Renal pelvis (tissue), 4 donors: ENCODE results near the gene CETP. TPM values are rescaled to one million over a fixed set of nuclear protein-coding genes. Genes with fewer than 3 reads are reported as not detected.
A peak's percentile ranks its signal among the peaks of the same experiment; 100 is the strongest.
"Not testable (repeated sequence)": the region's sequence is repeated elsewhere in the genome, so short reads cannot be mapped to it uniquely, and the experiment has no call there.

Experiments used
- DNase-seq: peaks from one replicate; pipeline ENCODE4 v3.0.0-alpha.2; 2013
- polyA plus RNA-seq, 3 donors: library from polyadenylated mRNA; unstranded; fragments of 120-200 nt; gene quantifications; one replicate each; pipeline ENCODE4 v1.2.1, GENCODE V29; 2013; ENCODE audit not compliant: insufficient read length in 3 of 3

CETP gene
- polyA plus RNA-seq, 3 donors = 10.2 to 12.1 (median 10.5) TPM

DNA sequence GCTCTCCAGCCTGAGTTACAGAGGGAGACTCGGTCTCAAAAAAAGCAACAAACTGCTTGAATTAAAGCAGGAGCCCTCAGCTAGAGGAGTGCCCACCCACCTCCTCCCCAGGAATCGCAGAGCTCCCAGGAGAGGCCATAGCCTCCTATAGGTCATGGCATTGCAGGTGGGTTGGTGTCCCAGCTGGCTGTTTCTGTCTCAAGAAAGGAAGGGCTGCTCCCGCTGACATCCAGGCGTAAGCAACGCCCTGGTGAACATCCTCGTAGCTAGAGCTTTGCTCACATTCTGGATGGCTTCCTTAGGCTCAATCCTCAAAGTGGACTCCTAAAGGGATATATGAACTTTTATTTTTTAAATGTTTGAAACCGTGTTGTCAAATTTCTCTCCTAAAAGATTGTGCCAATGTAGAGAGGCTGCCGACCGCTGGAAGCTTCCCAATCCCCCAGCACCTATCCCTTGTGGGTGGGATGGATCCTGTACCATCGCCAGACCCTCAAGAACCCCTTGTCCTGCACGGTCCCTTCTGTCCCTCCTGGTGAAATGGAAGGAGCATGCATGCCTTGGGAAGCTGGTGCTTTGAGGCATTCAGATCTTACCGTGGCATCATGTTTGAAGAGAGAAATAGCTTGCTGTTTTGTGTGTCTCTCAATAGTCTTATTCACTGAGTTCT lies 33.5 kb downstream of the CETP start:
- no peak for DNase-seq

DNA sequence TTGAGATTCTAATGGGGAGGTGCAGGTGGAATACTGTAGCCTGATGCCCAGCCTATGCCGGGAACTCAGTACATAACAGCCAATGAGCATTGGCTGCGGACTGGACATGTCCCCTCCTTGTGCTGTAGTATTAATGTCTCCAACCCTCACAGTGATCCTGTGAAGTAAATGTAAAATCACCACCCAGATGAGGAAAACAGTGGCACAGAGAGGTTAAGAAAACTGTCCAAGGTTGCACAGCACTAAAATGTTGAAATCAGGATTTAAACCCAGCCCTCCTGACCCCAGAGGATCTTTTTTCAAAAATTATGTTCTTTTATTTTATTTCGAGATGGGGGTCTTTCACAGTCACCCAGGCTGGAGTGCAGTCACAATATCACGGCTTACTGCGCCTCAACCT lies 35.5 kb downstream of the CETP start:
- DNase-seq = no peak

DNA sequence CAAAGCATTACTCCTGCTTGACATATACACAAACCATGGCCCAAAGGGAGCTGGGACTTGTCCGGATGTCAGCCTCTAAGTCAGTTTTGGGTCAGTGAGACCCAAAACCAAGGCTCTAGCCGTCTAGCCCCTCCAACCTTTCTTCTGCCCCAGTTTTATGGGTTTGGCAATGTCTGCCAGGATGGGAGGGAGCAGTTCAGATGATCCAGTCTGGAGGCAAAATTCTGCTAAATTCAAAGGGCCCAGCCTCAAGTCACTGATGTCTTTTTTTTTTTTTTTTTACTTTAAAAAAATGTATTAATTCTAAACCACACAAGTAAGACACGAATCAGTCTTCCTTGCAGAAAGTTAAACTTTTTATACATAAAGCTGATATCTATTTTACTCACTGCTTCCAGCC lies 36.2 kb downstream of the CETP start:
- no peak for DNase-seq

DNA sequence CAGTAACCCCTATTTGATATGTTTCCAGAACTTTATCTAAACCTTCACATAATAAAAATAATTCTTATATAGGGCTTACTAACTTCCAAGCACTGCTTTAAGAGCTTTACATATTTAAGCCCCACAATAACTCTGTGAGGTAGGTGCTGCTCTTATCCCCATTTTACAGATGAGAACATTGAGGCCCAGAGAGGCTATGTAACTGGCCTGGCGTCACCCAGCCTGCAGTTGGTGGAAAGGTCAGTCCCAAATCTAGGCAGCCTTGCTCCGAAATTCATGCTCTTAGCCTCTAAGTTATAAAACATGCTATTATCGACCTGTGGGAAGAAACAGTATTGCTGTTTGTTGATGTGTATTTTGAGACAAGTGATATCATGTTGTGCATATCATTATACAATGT lies 36.6 kb downstream of the CETP start:
- DNase-seq = no peak

DNA sequence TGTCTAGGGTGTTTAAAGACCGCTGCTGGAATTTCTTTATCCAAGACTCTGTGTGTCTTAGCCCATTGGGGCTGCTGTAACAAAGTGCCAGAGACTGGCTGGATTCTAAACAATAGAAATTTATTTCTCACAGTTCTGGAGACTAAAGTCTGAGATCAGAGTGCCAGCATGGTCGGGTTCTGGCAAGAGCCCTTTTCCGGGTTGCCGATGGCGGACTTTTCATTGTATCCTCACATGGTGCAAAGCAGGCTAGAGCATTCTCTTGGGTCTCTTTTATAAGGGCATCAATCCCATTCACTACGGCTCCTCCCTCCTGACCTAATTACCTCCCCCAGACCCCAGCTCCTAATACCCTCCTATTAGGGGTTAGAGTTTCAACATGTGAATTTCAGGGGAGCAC lies 37.1 kb downstream of the CETP start:
- DNase-seq = no peak

DNA sequence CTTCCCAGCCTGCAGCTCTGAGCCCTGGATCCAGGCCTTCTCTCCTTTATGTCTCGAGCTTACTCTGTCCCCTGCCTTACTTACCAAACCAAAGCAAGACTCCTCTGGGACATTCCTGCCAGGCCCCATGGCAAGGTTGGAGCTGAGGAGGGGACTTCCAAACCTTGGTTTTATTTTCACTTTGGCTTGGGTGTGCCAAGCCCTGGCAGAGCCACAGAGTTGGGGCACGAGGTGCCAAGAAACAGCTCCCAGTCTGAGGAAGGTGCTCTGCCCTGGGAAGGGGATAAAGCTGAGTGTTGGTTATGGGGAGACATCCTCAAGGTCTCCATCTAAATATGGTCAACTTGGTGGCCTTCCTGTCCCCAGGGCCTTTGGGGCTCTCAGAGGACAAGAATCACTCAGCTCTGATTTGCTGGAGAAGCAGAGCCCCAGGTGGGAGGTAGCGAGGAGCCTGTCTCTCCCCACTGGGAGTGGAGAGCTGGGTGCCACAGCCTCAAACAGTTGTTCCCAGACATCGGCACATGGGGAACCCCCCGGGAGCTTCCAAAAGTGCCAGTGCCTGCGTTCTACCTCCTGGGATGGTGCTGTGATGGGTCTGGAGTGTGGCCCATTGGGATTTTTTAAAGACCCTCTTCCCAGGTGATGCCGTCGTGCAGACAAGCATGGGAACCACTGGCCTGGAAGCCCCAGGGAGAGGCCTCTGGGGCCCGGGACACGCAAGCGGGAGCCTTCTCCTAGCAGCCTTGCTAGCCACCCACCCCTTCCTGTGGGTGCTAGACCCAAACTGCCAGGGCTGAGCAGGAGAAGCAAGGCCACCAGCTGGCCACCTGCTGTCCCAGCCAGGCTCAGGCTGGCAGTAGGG lies 37.9 kb downstream of the CETP start:
- no peak for DNase-seq

DNA sequence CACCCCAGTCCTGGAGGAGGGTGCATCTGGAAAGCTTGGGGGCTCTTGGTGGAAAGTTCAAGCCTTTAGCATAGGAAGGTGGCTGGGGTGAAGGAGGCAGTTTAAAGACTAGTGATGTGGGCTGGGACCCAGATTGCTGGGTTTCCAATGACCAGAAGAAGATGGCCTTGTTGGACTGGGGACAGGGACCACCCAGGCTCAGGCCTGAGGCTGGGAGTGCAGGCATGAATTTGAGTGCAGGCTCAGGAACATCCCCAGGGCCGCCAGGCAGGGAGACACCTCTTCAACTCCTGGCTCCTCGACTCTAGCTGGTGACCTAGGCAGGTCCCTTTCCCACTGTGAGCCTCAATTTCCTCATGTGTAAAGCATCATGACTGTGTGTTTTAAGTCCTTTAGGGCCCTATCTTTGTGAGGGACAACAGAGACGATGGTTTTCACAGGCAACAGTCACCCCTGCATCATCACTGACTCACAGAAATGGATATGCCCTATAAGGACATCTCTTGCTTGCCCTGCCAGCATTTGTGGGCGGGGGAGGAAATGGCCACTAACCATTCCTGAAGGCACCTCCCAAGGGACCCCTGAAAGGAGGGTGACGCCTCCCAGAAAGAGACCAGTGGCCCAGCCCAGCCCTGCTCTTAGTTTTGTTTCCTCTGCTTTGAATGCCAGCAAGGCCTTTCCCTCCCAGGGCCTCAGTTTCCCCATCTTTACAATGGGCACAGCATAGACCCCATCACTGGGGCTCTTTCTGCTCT lies 38.7 kb downstream of the CETP start:
- DNase-seq = no peak

DNA sequence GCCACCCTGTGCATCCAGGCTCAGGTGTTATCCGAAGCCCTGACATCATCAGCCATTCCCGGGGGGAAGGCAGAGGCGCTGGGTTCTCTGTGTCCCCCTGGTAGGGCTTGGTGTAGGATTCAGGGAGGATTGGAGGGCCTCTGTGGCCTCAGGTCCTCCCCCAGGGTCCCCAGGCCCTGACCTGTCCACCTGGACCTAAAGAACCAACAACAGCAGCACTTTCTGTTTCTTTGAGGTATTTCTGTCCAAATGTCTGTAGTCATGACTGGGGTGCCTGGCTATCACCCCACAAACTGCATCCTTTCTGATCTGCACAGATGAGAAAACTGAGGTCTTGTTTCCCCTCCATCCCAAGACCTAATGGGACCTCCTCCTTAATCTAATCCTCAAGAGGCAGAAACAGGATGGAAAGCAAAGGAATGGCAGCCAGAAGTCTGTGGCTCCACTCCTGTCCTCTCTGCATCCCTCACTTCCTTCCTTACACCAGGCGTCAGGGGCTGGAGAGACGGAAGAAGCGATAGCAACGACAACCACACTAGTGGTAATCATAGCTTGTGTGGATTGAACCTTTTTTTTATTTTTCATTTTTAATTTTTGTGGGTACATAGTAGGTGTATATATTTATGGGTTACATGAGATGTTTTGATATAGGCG lies 39.4 kb downstream of the CETP start:
- no peak for DNase-seq

DNA sequence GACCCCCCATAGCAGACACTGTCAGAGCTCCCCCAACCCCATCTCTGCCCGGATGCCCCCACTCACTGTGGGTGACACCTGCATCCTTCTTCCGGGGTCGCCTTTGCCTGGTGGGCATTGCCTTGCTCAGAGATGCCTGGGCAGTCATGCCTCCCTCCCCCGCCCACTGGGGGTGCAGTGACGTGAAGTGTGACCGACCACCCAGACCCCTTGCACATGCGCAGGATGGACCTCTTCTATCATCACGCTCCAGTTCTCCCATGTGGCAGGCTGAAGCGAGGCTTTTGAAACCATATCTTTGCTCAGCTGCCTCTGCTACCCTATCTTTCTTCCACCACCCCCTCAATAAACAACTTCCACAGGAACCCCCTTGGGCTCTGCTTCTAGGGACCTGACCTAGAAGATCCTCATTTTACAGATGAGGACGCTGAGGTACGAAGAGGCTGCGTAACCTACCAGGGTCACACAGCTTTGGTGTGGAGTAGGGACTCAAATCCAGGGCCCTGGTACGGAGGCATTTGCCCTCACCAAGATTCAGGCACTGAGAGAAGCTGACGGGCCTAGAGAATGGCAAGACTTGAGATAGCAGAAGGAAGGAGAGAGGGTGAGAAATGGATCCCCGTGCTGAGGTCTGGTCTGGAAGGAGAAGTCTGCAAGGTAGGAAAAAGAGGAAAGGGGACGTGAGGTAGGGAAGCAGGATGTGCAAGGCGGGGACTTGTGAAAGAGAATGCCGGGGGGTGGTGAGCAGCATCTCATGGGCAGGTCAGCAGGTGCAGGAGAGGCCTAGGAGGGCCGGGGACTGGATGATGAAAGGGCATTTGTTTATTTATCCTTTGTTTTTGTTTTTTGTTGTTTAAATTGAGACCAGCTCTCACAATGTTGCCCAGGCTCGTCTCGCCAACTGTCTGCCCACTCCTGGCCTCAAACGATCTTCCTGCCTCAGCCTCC lies 42.0 kb downstream of the CETP start:
- peak; percentile 33 for DNase-seq

DNA sequence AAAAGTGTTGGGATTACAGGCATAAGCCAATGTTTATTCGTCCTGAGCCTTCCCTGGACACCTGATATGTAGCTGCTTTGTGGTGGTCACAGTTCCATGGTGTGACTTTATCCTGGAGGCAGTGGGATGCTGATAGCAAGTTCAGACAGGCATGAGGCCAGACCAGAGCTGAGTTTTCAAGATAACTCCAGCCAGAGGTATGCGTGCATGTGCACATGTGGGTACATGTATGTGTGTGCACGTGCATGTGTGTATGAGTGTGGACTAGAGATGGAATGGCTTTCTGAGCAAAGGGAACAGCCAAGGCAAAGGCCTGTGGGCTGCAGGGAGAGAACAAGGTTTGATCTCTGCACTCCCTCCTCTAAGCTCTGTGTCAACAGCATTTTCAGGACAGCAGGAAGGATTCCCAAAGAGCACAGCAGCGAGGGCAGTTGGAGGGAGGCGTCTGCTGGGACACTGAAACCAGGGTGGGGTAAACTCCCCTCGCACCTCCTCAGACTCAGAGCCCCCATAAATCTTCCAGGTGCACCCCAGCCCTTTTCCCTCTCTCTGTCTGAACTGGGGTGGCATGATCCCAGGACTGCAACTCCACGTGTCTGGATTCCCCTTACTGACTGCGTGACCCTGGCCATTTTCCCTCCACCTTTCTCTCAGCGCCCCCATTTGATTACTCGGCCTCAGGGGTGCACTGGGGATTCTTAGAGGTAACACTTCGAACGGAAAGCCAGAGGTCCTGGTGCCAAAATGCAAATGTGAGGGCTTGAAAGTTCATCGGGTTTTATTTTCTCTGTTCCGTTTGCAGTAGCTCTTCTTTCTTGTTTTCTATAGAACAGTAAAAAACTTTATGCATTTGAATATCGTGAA lies 42.9 kb downstream of the CETP start:
- DNase-seq = no peak

DNA sequence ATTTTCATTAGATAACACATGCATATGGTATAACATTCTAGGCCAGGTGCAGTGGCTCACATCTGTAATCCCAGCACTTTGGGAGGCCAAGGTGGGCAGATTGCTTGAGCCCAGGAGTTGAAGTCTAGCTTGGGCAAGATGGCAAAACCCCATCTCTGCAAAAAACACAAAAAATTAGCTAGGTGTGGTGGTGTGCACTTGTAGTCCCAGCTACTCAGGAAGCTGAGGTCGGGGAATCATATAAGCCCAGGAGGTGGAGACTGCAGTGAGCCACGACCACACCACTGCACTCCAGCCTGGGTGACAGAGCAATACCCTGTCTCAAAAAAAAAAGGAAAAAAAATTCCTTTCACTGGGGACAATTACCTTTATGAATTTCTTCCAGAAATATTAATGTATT lies 43.8 kb downstream of the CETP start:
- not testable (repeated sequence) for DNase-seq

DNA sequence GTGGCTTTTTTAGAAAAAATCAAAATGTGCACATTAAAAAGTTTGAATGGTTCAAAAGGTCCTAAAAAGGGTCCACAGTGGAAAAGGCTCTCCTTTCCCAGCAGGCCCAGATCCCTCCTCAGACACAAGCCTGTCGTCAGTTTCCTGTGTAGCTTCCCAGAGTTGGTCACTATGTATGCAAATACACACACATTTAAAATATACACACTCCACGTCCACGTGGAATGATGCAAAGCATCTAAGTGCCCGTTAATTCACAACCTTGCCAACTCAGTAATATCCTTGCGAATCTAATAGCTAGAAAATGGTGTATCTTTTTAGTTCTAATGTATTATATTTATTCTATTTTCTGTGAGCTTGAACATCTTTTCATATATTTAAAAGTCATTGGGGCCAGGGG lies 45.3 kb downstream of the CETP start:
- DNase-seq = no peak

DNA sequence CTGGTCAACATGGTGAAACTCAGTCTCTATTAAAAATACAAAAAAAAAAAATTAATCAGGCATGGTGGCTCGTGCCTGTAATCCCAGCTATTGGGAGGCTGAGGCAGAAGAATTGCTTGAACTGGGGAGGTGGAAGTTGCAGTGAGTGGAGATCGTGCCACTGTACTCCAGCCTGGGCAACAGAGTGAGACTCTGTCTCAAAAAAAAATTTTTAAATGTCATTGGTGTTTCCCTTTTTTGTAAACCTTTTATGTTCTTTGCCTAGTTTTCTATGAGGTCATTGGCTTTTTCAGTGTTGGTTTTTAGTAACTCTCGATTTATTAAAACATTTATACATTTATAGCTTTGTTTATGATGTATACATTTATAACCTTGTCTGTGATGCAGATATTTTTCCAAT lies 45.8 kb downstream of the CETP start:
- DNase-seq = no peak

DNA sequence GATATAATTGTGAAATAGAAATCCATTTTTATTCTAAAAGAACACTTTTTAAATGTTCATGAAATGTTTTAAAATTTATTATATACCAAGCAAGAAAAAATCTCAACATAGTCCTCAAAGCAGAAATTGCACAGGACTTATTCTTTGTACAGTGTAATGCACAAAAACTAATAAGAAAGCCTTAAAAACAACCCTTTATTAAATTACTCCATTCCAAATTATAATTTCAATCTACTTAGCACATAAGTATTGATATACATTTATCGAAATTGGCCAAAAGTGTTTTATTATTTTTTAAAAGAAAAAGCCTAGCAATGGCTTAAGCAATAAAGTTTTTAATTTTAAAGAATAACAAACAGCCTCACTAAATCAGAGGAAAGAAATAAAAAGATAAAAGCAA lies 46.7 kb downstream of the CETP start:
- DNase-seq = no peak

DNA sequence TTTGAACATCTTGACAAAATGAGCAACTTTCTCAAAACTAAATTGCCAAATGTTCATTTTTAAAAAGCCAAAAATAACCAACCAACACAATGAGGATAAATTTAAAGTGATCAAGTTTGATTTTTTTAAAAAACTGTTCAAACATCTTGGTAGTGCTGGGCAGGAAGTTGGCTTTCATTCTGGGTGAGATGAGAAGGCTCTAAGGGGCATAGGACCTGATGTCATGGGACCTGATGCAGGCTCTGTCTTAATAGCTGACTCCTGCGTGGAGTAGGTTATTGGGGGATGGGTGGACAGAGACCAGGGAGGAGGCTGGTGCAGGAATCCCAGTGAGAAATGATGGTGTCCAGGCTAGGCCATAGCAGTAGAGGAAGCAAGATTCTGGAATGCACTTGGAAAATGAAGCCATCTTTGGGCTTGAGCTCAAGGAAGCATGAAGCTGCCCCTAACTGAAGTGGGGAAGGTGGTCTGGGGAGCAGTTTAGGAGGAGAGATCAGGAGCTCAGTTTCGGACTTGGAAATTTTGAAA lies 48.0 kb downstream of the CETP start:
- no peak for DNase-seq

DNA sequence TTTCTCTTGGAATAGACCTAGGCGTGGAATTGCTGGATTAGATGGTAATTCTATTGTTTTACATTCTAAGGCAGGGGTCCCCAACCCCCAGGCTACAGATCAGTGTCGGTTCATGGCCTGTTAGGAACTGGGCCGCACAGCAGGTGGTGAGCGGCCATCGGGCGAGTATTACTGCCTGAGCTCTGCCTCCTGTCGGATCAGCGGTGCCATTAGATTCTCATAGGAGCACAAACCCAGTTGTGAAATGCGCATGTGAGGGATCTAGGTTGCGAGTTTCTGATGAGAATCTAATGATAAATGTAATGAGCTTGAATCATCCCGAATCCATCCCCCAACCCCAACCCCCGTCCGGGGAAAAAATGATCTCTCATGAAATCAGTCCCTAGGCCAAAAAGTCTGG lies 50.6 kb downstream of the CETP start:
- DNase-seq = no peak

DNA sequence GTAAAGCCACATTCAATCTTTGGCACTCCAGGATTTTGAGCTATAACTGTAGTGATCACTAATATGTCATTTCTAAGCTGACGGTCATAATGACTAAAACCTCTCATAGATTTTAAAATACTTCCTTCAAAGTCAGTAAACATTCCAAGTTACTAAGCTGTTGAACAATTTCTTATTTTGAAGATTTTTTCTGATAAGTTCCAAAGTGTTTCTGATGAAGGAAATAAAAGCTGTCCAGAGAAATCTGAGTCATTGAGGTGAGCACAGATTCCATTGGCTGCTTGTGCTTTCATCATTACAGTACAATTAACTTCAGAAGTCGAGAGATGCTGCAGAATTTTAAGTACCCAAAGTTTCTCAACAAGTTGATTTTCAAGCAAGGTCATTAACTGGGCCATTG lies 51.5 kb downstream of the CETP start:
- DNase-seq = no peak

DNA sequence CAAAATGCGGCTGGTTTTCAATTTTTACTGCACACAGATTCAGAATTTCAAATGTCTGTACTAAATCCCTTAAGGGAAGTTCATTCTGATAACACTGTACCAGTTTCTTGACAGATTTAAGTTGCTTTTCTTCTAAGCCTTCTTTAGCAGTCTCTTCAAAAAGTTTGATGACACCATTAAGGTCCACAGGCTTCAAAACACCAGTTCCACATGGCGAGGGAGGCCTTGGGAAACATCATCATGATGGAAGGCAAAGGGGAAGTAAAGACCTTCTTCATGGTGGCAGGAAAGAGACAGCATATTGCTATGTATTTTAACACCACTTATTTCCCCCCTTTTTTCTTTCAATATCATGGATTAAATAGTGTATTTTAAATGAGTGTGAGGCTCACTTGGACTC lies 52.2 kb downstream of the CETP start:
- DNase-seq = no peak

DNA sequence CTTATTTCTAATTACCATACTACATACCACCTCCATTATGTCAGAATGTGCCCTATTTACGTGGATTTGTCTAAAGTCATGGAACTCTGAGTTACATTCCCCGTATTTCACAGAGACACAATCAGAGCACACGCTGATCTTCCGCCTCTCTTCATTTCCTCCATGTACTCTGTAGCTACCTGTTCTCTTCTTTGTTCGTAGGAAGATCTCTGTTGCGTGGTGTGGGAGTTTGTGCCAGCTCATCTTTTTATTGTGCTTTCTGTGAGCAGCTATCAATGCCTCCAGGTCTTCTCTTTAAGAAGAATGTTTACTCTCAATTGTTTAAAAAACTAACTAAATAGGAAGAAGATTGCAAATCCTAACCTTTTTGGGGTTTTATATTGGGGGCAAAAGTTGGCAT lies 54.6 kb downstream of the CETP start:
- DNase-seq = no peak

DNA sequence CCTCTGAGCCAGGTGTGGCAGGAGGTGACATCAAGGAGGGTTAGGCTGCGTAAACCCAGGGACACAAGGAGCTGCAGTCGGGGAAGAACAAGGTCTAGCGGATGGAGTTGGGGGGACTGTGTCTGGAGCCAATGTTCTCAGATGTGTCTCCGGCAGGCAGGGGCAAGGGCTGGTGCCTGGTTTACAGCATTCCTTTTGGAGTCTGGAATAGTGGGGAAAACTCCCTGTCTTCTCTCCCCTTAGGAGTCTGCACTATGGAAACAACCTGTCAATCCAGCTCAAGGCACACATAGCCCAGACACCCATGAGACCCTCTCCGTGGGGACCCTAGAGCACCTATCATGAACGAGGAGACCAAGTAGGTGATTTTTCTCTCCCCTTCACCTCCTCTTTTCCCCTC lies 55.1 kb downstream of the CETP start:
- no peak for DNase-seq
